GM12875 (cell line): ENCODE results near the gene PDCD2L.
"Not testable (repeated sequence)": the region's sequence is repeated elsewhere in the genome, so short reads cannot be mapped to it uniquely, and the experiment has no call there.

Experiments used
- H3K4me3 ChIP-seq: one replicate; pipeline ENCODE4 v1.5.1; 2011; ENCODE audit warnings: low read depth, low read length, control low read depth
- TF ChIP-seq, protein P1 (sequence below): IDR thresholded peaks from 2 replicates; pipeline ENCODE4 v1.5.1; 2011; ENCODE audit warnings: low read depth, mild to moderate bottlenecking, control low read depth, inconsistent platforms, low read length, moderate library complexity, borderline replicate concordance; ENCODE audit not compliant: insufficient read depth

The PDCD2L gene

DNA sequence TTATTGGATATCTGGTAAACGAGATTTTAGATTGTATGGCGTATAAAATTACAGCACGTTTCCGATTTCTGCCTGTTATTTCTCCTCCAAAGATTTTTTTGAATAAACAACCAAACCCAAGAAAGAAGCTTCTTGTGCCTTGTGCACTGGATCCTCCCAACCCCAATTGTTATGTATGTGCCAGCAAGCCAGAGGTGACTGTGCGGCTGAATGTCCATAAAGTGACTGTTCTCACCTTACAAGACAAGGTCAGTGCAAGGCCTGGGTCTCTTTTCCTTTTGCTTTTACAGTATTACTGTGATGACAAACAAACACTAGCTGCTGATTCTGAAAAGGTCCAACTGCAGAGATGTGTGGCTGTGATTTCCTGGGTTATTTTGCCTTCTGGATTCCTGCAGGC, 54.5 kb downstream of the PDCD2L start:
- no peak overlapping the region for H3K4me3 ChIP-seq

DNA sequence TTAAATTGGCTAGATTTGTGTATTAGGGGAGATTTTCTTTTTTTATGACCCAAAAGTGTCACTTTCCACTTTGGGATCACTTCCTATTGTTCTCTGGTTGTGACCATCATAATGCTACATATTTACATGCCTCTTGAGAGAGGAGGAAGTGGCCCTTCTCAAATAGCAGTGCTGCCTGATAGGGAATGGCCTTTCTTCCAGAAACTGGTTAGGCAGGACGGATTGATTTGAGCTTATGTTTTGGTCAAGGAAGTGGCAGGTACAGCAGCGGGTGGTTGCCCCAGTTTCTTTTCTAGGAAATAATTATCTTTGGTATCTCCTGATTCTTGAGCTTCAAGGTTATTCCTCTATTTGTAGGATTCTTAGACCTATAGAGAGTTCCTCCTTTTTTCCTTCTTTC, 55.4 kb downstream of the PDCD2L start:
- TF ChIP-seq, protein P1, sequence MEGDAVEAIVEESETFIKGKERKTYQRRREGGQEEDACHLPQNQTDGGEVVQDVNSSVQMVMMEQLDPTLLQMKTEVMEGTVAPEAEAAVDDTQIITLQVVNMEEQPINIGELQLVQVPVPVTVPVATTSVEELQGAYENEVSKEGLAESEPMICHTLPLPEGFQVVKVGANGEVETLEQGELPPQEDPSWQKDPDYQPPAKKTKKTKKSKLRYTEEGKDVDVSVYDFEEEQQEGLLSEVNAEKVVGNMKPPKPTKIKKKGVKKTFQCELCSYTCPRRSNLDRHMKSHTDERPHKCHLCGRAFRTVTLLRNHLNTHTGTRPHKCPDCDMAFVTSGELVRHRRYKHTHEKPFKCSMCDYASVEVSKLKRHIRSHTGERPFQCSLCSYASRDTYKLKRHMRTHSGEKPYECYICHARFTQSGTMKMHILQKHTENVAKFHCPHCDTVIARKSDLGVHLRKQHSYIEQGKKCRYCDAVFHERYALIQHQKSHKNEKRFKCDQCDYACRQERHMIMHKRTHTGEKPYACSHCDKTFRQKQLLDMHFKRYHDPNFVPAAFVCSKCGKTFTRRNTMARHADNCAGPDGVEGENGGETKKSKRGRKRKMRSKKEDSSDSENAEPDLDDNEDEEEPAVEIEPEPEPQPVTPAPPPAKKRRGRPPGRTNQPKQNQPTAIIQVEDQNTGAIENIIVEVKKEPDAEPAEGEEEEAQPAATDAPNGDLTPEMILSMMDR = no peak
- no peak overlapping the region for H3K4me3 ChIP-seq

More for the DNA sequence above, 54.5 kb downstream of the PDCD2L start:
- TF ChIP-seq, protein P1 = no peak

DNA sequence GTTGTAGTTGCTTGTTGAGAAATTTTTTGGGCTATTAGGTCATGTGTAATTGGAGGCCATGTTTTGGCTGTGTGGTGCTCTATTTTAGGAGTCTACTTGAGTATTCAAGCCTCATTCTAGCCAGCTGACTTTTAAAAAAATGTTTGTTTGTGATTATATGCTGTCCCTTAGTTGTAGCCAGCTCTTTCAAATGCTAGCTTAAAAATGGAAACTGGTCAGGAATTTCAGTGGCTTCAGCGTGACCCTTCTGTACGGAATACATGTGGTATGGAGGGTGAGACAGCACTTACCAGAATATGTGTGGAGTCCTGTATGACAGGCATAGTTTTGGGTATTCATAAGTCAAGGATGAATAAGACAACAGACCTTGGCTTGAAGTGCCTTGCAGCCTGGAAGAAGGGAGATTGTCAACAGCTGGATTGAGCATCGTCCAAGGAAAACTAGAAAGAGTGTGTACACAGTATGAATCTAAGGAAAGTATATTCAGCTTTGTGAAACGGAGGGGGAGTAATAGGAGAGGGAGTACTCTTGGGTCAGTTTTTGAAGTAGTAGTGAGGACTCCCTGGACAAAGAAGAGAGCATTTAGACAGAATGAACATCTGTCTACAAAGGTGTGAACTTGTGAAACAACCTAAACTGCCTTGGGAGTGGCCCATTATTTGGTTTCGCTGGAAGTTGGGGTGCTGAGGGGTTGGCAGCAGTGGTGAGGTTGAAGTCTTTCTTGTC, 57.3 kb downstream of the PDCD2L start:
- no peak overlapping the region for H3K4me3 ChIP-seq
- TF ChIP-seq, protein P1 = no peak

DNA sequence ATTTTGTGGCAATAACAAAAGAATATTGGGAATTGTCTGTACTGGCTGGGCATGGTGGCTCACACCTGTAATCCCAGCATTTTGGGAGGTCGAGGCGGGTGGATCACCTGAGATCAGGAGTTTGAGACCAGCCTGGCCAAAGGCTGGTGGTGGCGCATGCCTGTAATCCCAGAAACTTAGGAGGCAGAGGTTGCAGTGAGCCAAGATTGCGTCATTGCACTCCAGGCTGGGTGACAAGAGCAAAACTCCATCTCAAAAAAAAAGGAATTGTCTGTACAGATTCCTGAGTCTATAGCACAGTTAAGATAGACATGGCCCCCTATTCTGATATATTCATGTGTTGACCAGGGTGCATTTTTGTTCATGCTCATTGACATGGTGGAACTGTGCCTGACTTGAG, 60.6 kb downstream of the PDCD2L start:
- not testable (repeated sequence) for H3K4me3 ChIP-seq

DNA sequence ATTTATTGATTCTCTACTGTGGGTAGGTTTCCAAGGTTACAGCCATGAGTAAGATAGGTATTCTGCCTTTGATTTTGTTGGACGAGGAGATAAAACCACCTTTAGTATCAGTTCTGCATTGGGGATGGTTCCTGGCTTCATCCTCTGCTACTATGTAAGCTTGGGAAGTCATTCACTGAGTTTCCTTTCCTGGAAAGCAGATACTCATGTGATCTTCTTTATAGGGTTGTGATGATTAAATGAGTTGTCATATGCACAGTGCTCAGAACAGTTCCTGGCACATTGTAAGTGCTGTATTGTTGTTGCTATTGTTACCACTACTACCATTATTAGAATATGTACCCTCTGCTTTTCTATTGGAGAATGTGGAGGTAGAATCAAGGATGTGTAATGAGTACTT, 64.2 kb downstream of the PDCD2L start:
- TF ChIP-seq, protein P1 = no peak
- no peak overlapping the region for H3K4me3 ChIP-seq

DNA sequence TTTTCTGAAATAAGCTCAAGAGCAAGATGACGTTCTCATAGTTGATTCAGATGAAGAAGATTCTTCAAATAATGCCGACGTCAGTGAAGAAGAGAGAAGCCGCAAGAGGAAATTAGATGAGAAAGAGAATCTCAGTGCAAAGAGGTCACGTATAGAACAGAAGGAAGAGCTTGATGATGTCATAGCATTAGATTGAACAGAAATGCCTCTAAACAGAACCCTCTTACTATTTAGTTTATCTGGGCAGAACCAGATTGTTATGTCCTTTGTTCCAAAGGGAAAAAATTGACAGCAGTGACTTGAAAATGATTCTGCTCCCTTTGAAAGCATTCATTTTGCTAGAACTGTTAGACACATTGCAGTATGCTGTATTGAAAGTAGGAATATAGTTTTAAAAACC, 64.8 kb downstream of the PDCD2L start:
- not testable (repeated sequence) for H3K4me3 ChIP-seq

DNA sequence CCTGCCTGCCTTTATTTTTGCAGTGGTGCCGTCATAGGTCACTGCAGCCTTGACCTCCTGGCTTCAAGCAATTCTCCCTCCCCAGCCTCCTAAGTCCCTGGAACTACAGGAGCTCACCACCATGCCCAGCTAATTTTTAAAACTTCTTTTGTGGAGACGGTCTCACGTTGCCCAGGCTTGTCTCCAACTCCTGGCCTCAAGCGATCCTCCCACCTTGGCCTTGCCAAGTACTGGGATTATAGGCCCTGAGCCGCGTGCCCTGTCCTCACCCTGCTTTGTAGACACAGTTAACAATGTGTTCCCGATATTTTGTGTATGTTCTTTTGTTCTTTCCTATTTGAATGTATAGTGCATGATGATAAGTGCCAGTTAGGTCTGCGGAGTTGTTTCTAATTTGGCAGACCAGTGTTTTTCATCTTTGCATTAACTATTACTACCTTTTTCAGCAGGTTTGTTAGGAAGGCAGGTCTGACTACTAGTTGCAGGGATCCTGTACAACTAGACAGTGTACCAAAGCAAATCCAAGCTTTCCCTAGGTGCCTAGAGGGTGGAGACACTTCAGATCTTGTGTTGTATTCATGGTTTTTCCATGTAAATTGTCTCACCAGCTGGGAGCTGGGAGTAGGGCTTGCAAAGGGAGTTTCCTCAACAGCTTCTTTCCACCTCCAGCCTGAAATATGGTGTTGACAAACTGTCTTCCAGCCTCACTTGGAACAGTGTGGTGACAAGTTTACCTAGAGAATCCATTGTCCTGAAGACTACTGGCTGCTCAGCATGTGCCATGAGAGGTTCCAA, 67.9 kb downstream of the PDCD2L start:
- TF ChIP-seq, protein P1 = no peak

More for the DNA sequence above, 67.9 kb downstream of the PDCD2L start:
- H3K4me3 ChIP-seq = no peak overlapping the region
